Neuronal stem cell (in vitro differentiated cells): ENCODE data around the gene DIRAS1. TPM values are rescaled to one million over a fixed set of nuclear protein-coding genes. Genes with fewer than 3 reads are reported as not detected.
A peak's percentile ranks its signal among the peaks of the same experiment; 100 is the strongest.

Experiments used
- DNase-seq: peaks from one replicate; pipeline ENCODE4 v3.0.0-alpha.2; 2013; ENCODE audit warnings: low spot score
- H2AFZ ChIP-seq: one replicate; pipeline ENCODE4 v1.6.1; 2013; ENCODE audit warnings: mild to moderate bottlenecking, low read length, inconsistent platforms
- H2AK5ac ChIP-seq: 2 replicates; pipeline ENCODE4 v1.6.1; 2013; ENCODE audit warnings: low read depth, mild to moderate bottlenecking, inconsistent platforms, low read length, moderate library complexity, mixed read lengths
- H2BK120ac ChIP-seq: 2 replicates; pipeline ENCODE4 v1.6.1; 2013; ENCODE audit warnings: low read depth, mild to moderate bottlenecking, inconsistent platforms, low read length, moderate library complexity, mixed read lengths
- H2BK12ac ChIP-seq: one replicate; pipeline ENCODE4 v1.6.1; 2013; ENCODE audit warnings: low read length, inconsistent platforms
- H2BK15ac ChIP-seq: 2 replicates; pipeline ENCODE4 v1.6.1; 2013; ENCODE audit warnings: mild to moderate bottlenecking, low read length, inconsistent platforms, mixed read lengths
- H2BK5ac ChIP-seq: one replicate; pipeline ENCODE4 v1.6.1; 2013; ENCODE audit warnings: inconsistent platforms, mild to moderate bottlenecking, low read length, moderate library complexity
- H3K14ac ChIP-seq: one replicate; pipeline ENCODE4 v1.6.1; 2013; ENCODE audit warnings: low read length, inconsistent platforms
- H3K18ac ChIP-seq: 2 replicates; pipeline ENCODE4 v1.6.1; 2013; ENCODE audit warnings: low read length, inconsistent platforms
- H3K23ac ChIP-seq: 2 replicates; pipeline ENCODE4 v1.6.1; 2013; ENCODE audit warnings: low read depth, mild to moderate bottlenecking, mixed read lengths, low read length, inconsistent platforms; ENCODE audit not compliant: poor library complexity
- H3K27ac ChIP-seq: replicated peaks from 3 replicates; pipeline ENCODE4 v1.5.1; 2013; ENCODE audit warnings: low read length, inconsistent platforms
- H3K27me3 ChIP-seq, 3 experiments: 2 replicates each; pipeline ENCODE4 v1.6.1; 2013; ENCODE audit warnings: low read length in 3 of 3, mild to moderate bottlenecking in 2 of 3, inconsistent platforms in 1 of 3, low read depth in 1 of 3, mixed read lengths in 1 of 3, moderate library complexity in 1 of 3; ENCODE audit not compliant: control insufficient read depth in 3 of 3, insufficient read depth in 3 of 3
- H3K36me3 ChIP-seq, 2 donors: replicated peaks in 1 of 2; 2 replicates each; pipeline ENCODE4 v1.6.1; 2013; ENCODE audit warnings: low read length in 2 of 2; ENCODE audit not compliant: control insufficient read depth in 2 of 2, insufficient read depth in 2 of 2
- H3K4ac ChIP-seq: 2 replicates; pipeline ENCODE4 v1.6.1; 2013; ENCODE audit warnings: inconsistent platforms, mild to moderate bottlenecking, low read length, moderate library complexity
- H3K4me1 ChIP-seq, 2 donors: 1 replicate in 1 of 2; 2 replicates in 1 of 2; pipeline ENCODE4 v1.6.1; 2013; ENCODE audit warnings: low read length in 2 of 2, low read depth in 1 of 2; ENCODE audit not compliant: control insufficient read depth in 2 of 2, insufficient read depth in 1 of 2
- H3K4me2 ChIP-seq: one replicate; pipeline ENCODE4 v1.6.1; 2013; ENCODE audit warnings: mild to moderate bottlenecking, low read length, inconsistent platforms; ENCODE audit not compliant: insufficient read depth, poor library complexity, severe bottlenecking
- H3K4me3 ChIP-seq, 2 donors: 2 replicates each; pipeline ENCODE4 v1.5.1; 2013; ENCODE audit warnings: low read length in 2 of 2, mild to moderate bottlenecking in 2 of 2, inconsistent platforms in 1 of 2, moderate library complexity in 1 of 2
- H3K79me1 ChIP-seq: one replicate; pipeline ENCODE4 v1.6.1; 2013; ENCODE audit warnings: low read depth, mild to moderate bottlenecking, inconsistent platforms, low read length, moderate library complexity
- H3K9ac ChIP-seq: one replicate; pipeline ENCODE4 v1.6.1; 2013; ENCODE audit warnings: mild to moderate bottlenecking, low read depth, low read length, inconsistent platforms; ENCODE audit not compliant: poor library complexity
- H3K9me3 ChIP-seq, 2 donors: replicated peaks in 1 of 2; 2 replicates each; pipeline versions ENCODE3 to v1.6.1; 2013; ENCODE audit warnings: low read length in 2 of 2, mild to moderate bottlenecking in 2 of 2, inconsistent platforms in 1 of 2, low read depth in 1 of 2, mixed read lengths in 1 of 2, moderate library complexity in 1 of 2; ENCODE audit not compliant: control insufficient read depth in 2 of 2, insufficient read depth in 1 of 2
- H4K8ac ChIP-seq: one replicate; pipeline ENCODE4 v1.6.1; 2013; ENCODE audit warnings: low read depth, mild to moderate bottlenecking, inconsistent platforms, low read length, moderate library complexity
- H4K91ac ChIP-seq: one replicate; pipeline ENCODE4 v1.6.1; 2013; ENCODE audit warnings: low read length, low read depth, mild to moderate bottlenecking, inconsistent platforms; ENCODE audit not compliant: poor library complexity
- WGBS, 2 donors: extraction: QIAGEN DNeasy Blood & Tissue Kit; methylation state at CpG; one replicate each; pipeline ENCODE4 v1.1.7; 2013; ENCODE audit warnings: missing lambda C conversion rate in 2 of 2, mixed read lengths in 1 of 2; ENCODE audit not compliant: insufficient read length in 2 of 2, insufficient replicate concordance in 1 of 2; ENCODE audit errors: extremely low coverage in 2 of 2; 5-methylcytosine and 5-hydroxymethylcytosine counted together
- polyA plus RNA-seq, 2 experiments: library from polyadenylated mRNA; stranded (reverse); fragments of 200-250 nt; gene quantifications; one replicate each; pipeline ENCODE4 v1.2.3, GENCODE V29; 2013

The DIRAS1 gene, protein sequence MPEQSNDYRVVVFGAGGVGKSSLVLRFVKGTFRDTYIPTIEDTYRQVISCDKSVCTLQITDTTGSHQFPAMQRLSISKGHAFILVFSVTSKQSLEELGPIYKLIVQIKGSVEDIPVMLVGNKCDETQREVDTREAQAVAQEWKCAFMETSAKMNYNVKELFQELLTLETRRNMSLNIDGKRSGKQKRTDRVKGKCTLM
- polyA plus RNA-seq (2013, experiment 1 of 2), result 3.1 TPM
- 3.5 TPM for polyA plus RNA-seq (2013, experiment 2 of 2)

- peak within 1 kb of the TSS; percentile 95 for H3K18ac ChIP-seq
- peaks cover under 1 to 1% of the 10 kb centered on the region in 2 donors for H3K9me3 ChIP-seq
- no peak within 1 kb of the TSS for H3K4ac ChIP-seq
- H3K4me3 ChIP-seq, result peak within 1 kb of the TSS; percentile 49 to 77
- peak within 1 kb of the TSS; percentile 22 for H2BK5ac ChIP-seq
- no peak within 1 kb of the TSS for H2BK120ac ChIP-seq
- no peaks in the 10 kb centered on the region for H3K79me1 ChIP-seq
- no peak for DNase-seq
- H3K9ac ChIP-seq, result peak within 1 kb of the TSS; percentile 44
- H2BK12ac ChIP-seq, result no peak within 1 kb of the TSS
- no CpG with 5 or more reads among the region's 100 CpGs for WGBS, 2 donors
- peaks cover 0 to under 1% of the 10 kb centered on the region in 2 donors for H3K36me3 ChIP-seq
- peak within 1 kb of the TSS; percentile 89 for H2AFZ ChIP-seq
- peaks cover 2 to 26% (median 23%) of the 10 kb centered on the region in 3 experiments for H3K27me3 ChIP-seq
- peak within 1 kb of the TSS; percentile 97 for H3K14ac ChIP-seq
- H4K91ac ChIP-seq, result no peak within 1 kb of the TSS
- peaks cover 9 to 10% of the 10 kb centered on the region in 2 donors for H3K4me1 ChIP-seq
- no peak within 1 kb of the TSS for H2BK15ac ChIP-seq
- H3K27ac ChIP-seq, result no peak within 1 kb of the TSS
- H3K4me2 ChIP-seq, result peak within 1 kb of the TSS; percentile 77
- peak within 1 kb of the TSS; percentile 85 for H3K23ac ChIP-seq
- no peak within 1 kb of the TSS for H4K8ac ChIP-seq
- peak within 1 kb of the TSS; percentile 81 for H2AK5ac ChIP-seq
Measured at GRCh38 chr19:2720777-2721569, at the start of gene DIRAS1. TSS of gene DIRAS1 (minus strand) at chr19:2721372. CDS start at chr19:2717806, 3,566 bp downstream.

- Histone ChIP-seq H2BK12ac (no peak overlapping the region), H2AK5ac (no peak overlapping the region), H2BK5ac (no peak overlapping the region), H3K18ac (peak overlapping the region; percentile 28), H3K9me3 (no peaks in the 10 kb centered on the region), H3K4me3 (no peak overlapping the region), H2BK120ac (no peak overlapping the region), H3K36me3 (peaks cover 13 to 53% of the 10 kb centered on the region in 2 donors), H3K9ac (peak overlapping the region; percentile 60), H3K4me2 (no peak overlapping the region), H3K27ac (no peak overlapping the region), H3K14ac (peak overlapping the region; percentile 82), H3K4ac (no peak overlapping the region), H3K23ac (no peak overlapping the region), H3K27me3 (no peaks in the 10 kb centered on the region), H2AFZ (no peak overlapping the region), H4K91ac (no peak overlapping the region), H3K4me1 (no peaks in the 10 kb centered on the region), H3K79me1 (peaks cover 45% of the 10 kb centered on the region), H2BK15ac (no peak overlapping the region), H4K8ac (no peak overlapping the region)
- DNase-seq, result no peak
- no CpG with 5 or more reads among the region's 40 CpGs for WGBS, 2 donors
Measured at GRCh38 chr19:2770055-2771013, 49.2 kb upstream of the DIRAS1 start.

DNA sequence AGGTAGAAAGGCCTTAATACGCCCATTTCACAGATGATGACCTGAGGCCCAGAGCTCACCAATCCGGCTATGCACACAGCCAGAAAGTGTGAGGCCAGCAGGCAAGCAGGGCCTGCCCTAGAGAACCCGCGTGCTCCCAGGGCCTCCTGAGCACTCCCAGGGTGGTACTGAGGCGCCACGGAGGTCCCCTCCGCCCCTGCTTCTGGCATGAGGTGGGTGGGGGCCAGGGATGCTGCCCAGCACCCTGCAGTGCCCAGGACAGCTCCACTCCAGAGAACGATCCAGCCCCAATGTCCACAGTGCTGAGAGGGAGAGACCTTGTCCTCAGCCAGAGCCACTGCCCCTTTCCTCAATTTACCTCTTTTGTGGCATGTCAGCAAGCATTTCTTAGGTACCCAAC lies 48.0 kb upstream of the DIRAS1 start:
- Histone ChIP-seq H3K4me2 (no peak overlapping the region), H3K18ac (no peak overlapping the region), H2BK5ac (no peak overlapping the region), H3K9me3 (no peaks in the 10 kb centered on the region), H3K27me3 (no peaks in the 10 kb centered on the region), H3K14ac (no peak overlapping the region), H2AFZ (no peak overlapping the region), H3K9ac (no peak overlapping the region), H2BK15ac (no peak overlapping the region), H3K4me3 (no peak overlapping the region), H3K4me1 (no peaks in the 10 kb centered on the region), H4K91ac (no peak overlapping the region), H2AK5ac (no peak overlapping the region), H3K23ac (peak overlapping the region; percentile 18), H3K4ac (no peak overlapping the region), H3K36me3 (peaks cover 19 to 57% of the 10 kb centered on the region in 2 donors), H2BK12ac (no peak overlapping the region), H3K27ac (no peak overlapping the region), H3K79me1 (peaks cover 40% of the 10 kb centered on the region), H2BK120ac (no peak overlapping the region), H4K8ac (no peak overlapping the region)
- no CpG with 5 or more reads among the region's 8 CpGs for WGBS, 2 donors
- DNase-seq, result no peak
